Fibroblast of lung (primary cell): ENCODE results near the gene KCNJ12. TPM values are rescaled to one million over a fixed set of nuclear protein-coding genes. Genes with fewer than 3 reads are reported as not detected.
A peak's percentile ranks its signal among the peaks of the same experiment; 100 is the strongest.

ENCODE experiments used
- DNase-seq, 2 donors: peaks; one replicate each; pipeline versions ENCODE4 v3.0.0 to v3.0.0-alpha.2; 2010; ENCODE audit warnings: low read depth in 2 of 2
- H2AFZ ChIP-seq: 2 replicates; pipeline ENCODE4 v1.5.1; 2012; ENCODE audit warnings: low read length, control low read depth, inconsistent platforms
- H3K27ac ChIP-seq: 2 replicates; pipeline ENCODE4 v1.5.1; 2011; ENCODE audit warnings: low read length, control low read depth; ENCODE audit not compliant: insufficient read depth
- H3K27me3 ChIP-seq: 2 replicates; pipeline ENCODE4 v1.5.1; 2011; ENCODE audit warnings: mild to moderate bottlenecking, low read length; ENCODE audit not compliant: control insufficient read depth, insufficient read depth
- H3K36me3 ChIP-seq: 2 replicates; pipeline ENCODE4 v1.5.1; 2011; ENCODE audit warnings: low read length; ENCODE audit not compliant: control insufficient read depth, insufficient read depth
- H3K4me1 ChIP-seq: 2 replicates; pipeline ENCODE4 v1.5.1; 2011; ENCODE audit warnings: low read length; ENCODE audit not compliant: control insufficient read depth, insufficient read depth; ENCODE audit errors: extremely low read depth
- H3K4me2 ChIP-seq: 2 replicates; pipeline ENCODE4 v1.5.1; 2011; ENCODE audit warnings: low read length, control low read depth; ENCODE audit not compliant: insufficient read depth; ENCODE audit errors: extremely low read depth
- H3K4me3 ChIP-seq, 4 experiments: fragments of 200-600 bp in 1 of 4; sonication (generic) in 1 of 4; replicated peaks in 1 of 4; 2 replicates each; pipeline ENCODE4 v1.5.1; 2011 to 2016; ENCODE audit warnings: low read length in 4 of 4, low read depth in 3 of 4, mild to moderate bottlenecking in 3 of 4, control low read depth in 2 of 4, inconsistent platforms in 1 of 4, mixed read lengths in 1 of 4; ENCODE audit not compliant: insufficient read depth in 1 of 4; ENCODE audit errors: control extremely low read depth in 1 of 4
- H3K79me2 ChIP-seq: 2 replicates; pipeline ENCODE4 v1.5.1; 2012; ENCODE audit warnings: mild to moderate bottlenecking, low read length, inconsistent platforms; ENCODE audit not compliant: control insufficient read depth, insufficient read depth
- H3K9ac ChIP-seq: 2 replicates; pipeline ENCODE4 v1.5.1; 2011; ENCODE audit warnings: mild to moderate bottlenecking, low read length, control low read depth; ENCODE audit not compliant: insufficient read depth
- H3K9me3 ChIP-seq: 2 replicates; pipeline ENCODE4 v1.5.1; 2012; ENCODE audit warnings: low read depth, low read length; ENCODE audit not compliant: control insufficient read depth, insufficient read depth
- H4K20me1 ChIP-seq: 2 replicates; pipeline ENCODE4 v1.5.1; 2011; ENCODE audit warnings: low read length; ENCODE audit not compliant: control insufficient read depth, insufficient read depth; ENCODE audit errors: extremely low read depth
- EZH2 ChIP-seq: IDR thresholded peaks from 2 replicates; pipeline ENCODE4 v1.5.1; 2012; ENCODE audit warnings: low read length, control low read depth, mild to moderate bottlenecking; ENCODE audit errors: missing control alignments
- polyA plus RNA-seq, 2 donors: library from polyadenylated mRNA; depleted of rRNA in 1 of 2; stranded (reverse) in 1 of 2; unstranded in 1 of 2; fragments of >200 nt; gene quantifications; 2 replicates each; pipeline ENCODE4 v1.2.1, GENCODE V29; 2011 to 2012; ENCODE audit warnings: missing spikeins in 1 of 2
- total RNA-seq: library from RNA; depleted of rRNA; stranded (reverse); fragments of >200 nt; gene quantifications from 2 replicates; pipeline ENCODE4 v1.2.1, GENCODE V29; 2014
- TF ChIP-seq, protein P1 (sequence below), 2 donors: IDR thresholded peaks in 1 of 2; conservative IDR thresholded peaks in 1 of 2; 1 replicate in 1 of 2; 2 replicates in 1 of 2; pipeline ENCODE4 v1.5.1; 2011 to 2012; ENCODE audit warnings: low read length in 2 of 2, control low read depth in 1 of 2, inconsistent platforms in 1 of 2, low read depth in 1 of 2, mild to moderate bottlenecking in 1 of 2

KCNJ12 gene
- total and polyA plus RNA-seq, 2 donors (not counting 1 experiment from before 2014, with no cell fraction given) = 0.09 to 0.66 TPM

GRCh38 chr17:21395764-21396163 is 19.6 kb downstream of the KCNJ12 start:
- no peak for DNase-seq
- Histone ChIP-seq H3K27ac (no peak overlapping the region), H3K4me1 (peaks cover 4% of the 10 kb centered on the region), H3K79me2 (no peaks in the 10 kb centered on the region), H3K27me3 (no peaks in the 10 kb centered on the region), H4K20me1 (no peaks in the 10 kb centered on the region), H2AFZ (no peak overlapping the region), H3K9me3 (no peaks in the 10 kb centered on the region), H3K36me3 (no peaks in the 10 kb centered on the region), H3K4me2 (no peak overlapping the region), H3K4me3 (no peak overlapping the region), H3K9ac (no peak overlapping the region)
- TF ChIP-seq, protein P1, sequence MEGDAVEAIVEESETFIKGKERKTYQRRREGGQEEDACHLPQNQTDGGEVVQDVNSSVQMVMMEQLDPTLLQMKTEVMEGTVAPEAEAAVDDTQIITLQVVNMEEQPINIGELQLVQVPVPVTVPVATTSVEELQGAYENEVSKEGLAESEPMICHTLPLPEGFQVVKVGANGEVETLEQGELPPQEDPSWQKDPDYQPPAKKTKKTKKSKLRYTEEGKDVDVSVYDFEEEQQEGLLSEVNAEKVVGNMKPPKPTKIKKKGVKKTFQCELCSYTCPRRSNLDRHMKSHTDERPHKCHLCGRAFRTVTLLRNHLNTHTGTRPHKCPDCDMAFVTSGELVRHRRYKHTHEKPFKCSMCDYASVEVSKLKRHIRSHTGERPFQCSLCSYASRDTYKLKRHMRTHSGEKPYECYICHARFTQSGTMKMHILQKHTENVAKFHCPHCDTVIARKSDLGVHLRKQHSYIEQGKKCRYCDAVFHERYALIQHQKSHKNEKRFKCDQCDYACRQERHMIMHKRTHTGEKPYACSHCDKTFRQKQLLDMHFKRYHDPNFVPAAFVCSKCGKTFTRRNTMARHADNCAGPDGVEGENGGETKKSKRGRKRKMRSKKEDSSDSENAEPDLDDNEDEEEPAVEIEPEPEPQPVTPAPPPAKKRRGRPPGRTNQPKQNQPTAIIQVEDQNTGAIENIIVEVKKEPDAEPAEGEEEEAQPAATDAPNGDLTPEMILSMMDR (conservative IDR thresholded peaks at IDR 0.05 in 1 of 2, IDR thresholded peaks at IDR 0.05 in 1 of 2; ENCODE audit: low read depth in 1 of 2, low read length in 2 of 2) = no peak
- no peak for TF ChIP-seq EZH2

DNA sequence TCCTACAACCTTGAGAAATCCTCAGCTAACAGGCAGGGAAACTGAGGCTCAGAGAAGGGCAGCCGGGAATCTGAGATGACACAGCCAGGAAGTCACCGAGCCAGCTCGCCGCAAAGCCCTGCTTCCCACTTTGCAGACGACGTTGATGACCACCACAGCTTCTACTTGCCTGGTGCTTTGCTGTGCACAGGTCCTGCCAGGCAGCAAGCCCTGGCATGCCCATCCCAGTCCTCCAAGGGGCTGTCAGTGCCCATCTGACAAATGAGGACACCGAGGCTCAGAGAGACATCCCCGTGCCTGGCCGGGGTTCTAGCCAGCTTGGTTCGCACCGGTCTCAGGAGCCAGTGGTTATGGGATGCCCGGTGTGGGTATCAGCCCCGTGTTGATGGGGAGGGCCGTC is 20.1 kb downstream of the KCNJ12 start:
- no peak for DNase-seq
- Histone ChIP-seq H3K4me3 (no peak overlapping the region), H3K4me1 (peaks cover 4% of the 10 kb centered on the region), H3K4me2 (no peak overlapping the region), H2AFZ (no peak overlapping the region), H3K27me3 (no peaks in the 10 kb centered on the region), H3K9ac (no peak overlapping the region), H3K36me3 (no peaks in the 10 kb centered on the region), H4K20me1 (no peaks in the 10 kb centered on the region), H3K27ac (no peak overlapping the region), H3K9me3 (no peaks in the 10 kb centered on the region), H3K79me2 (no peaks in the 10 kb centered on the region)
- TF ChIP-seq EZH2 = no peak
- TF ChIP-seq, protein P1 (conservative IDR thresholded peaks at IDR 0.05 in 1 of 2, IDR thresholded peaks at IDR 0.05 in 1 of 2; ENCODE audit: low read depth in 1 of 2, low read length in 2 of 2) = no peak

DNA sequence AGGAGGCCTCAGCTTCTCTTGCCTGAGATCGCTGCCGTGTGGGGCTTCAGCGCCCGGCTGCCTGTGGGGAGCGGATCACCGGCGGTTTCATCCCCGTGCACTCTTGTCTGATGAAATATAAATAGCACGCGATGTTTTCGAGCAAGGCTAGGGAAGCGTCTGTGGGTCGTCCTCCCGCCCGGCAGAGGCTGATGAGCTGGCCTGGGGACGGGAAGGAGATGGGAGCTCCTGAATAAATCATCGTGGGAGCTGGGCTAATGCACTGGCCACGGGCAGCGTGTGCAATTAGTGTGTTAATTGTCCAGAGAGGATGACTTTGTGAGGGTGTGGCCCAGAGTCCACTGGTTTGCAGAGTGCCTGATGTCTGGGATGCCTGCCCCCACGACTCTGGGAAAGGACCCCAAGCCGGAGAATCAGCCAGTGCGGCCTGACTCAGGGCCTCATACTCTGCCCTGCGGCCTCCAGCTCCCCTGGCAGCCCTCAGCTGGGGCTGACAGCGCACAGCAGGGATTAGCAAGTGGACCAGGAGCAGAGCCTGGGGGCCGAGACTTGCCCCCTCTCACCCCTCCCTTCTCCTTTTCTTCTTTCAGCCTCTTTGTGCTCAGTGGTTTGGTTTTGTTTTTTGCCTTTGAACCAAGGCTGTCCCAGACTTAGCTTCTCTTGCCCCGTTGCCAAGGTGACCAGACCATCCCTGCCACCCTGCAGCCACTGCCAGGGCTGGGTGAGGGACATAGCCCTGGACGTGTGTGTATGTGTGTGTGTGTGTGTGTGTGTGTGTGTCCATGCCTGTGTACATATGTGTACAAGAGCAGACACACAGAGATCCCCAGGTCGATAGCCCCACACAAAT is 21.4 kb downstream of the KCNJ12 start:
- Histone ChIP-seq H3K9me3 (no peaks in the 10 kb centered on the region), H3K9ac (no peak overlapping the region), H3K4me3 (no peak overlapping the region), H4K20me1 (no peaks in the 10 kb centered on the region), H2AFZ (no peak overlapping the region), H3K4me1 (peaks cover 4% of the 10 kb centered on the region), H3K36me3 (no peaks in the 10 kb centered on the region), H3K79me2 (no peaks in the 10 kb centered on the region), H3K27ac (peak overlapping the region; percentile 18), H3K27me3 (no peaks in the 10 kb centered on the region), H3K4me2 (no peak overlapping the region)
- DNase-seq = peak; percentile 55 to 69
- TF ChIP-seq, protein P1 (conservative IDR thresholded peaks at IDR 0.05 in 1 of 2, IDR thresholded peaks at IDR 0.05 in 1 of 2; ENCODE audit: low read depth in 1 of 2, low read length in 2 of 2) = no peak
- TF ChIP-seq EZH2 = no peak
